ENCODE data around the gene PCDH9.

The PCDH9 gene

DNA sequence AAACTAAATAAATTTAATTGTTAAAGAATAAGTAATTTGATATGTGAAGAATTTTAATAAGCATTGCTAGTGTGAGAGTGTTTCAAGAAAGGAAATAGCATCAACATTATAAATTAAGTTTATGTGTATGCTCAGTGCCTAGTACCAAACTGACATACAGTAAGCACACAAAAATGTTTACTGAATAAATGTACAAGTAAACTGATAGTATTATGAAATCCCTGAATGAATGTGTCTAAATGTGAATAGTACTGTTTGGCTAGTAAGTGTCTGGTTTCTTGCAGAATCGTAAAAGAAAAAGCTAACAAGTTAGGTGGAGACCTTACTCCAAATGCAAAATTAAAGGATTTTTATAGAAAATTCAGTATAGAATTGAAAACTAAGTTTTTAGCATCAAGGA is 233.6 kb downstream of the PCDH9 start:
- TF ChIP-seq, protein P1, sequence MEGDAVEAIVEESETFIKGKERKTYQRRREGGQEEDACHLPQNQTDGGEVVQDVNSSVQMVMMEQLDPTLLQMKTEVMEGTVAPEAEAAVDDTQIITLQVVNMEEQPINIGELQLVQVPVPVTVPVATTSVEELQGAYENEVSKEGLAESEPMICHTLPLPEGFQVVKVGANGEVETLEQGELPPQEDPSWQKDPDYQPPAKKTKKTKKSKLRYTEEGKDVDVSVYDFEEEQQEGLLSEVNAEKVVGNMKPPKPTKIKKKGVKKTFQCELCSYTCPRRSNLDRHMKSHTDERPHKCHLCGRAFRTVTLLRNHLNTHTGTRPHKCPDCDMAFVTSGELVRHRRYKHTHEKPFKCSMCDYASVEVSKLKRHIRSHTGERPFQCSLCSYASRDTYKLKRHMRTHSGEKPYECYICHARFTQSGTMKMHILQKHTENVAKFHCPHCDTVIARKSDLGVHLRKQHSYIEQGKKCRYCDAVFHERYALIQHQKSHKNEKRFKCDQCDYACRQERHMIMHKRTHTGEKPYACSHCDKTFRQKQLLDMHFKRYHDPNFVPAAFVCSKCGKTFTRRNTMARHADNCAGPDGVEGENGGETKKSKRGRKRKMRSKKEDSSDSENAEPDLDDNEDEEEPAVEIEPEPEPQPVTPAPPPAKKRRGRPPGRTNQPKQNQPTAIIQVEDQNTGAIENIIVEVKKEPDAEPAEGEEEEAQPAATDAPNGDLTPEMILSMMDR (conservative IDR thresholded peaks at IDR 0.05; ENCODE audit: low read depth, low read length) = no peak
- DNase-seq (ENCODE audit: low read depth) = peak; percentile 8
- no peak overlapping the region for H3K4me3 ChIP-seq (ENCODE audit: low read depth, low read length)

DNA sequence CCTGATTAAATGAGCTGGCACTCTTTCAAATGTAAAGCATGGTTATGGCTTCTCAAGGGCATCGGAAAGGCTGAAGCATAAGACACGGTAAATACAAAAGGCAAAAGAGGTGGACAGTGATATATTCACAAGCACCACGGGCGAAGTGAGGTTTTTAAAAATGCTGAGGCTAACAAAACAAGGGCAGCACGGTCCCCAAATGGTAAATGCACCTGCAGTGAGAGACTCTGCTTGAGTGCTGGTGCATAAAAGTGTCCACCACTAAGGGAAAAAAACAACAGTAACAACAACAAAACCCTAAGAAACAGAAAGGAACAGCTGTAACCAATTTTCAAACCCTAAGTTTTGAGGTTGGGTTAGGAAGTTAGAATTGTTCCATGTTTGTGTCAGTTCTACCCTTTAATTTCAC is 234.9 kb downstream of the PCDH9 start:
- no peak overlapping the region for H3K4me3 ChIP-seq (ENCODE audit: low read depth, low read length)
- no peak for DNase-seq (ENCODE audit: low read depth)
- TF ChIP-seq, protein P1 (conservative IDR thresholded peaks at IDR 0.05; ENCODE audit: low read depth, low read length) = no peak

DNA sequence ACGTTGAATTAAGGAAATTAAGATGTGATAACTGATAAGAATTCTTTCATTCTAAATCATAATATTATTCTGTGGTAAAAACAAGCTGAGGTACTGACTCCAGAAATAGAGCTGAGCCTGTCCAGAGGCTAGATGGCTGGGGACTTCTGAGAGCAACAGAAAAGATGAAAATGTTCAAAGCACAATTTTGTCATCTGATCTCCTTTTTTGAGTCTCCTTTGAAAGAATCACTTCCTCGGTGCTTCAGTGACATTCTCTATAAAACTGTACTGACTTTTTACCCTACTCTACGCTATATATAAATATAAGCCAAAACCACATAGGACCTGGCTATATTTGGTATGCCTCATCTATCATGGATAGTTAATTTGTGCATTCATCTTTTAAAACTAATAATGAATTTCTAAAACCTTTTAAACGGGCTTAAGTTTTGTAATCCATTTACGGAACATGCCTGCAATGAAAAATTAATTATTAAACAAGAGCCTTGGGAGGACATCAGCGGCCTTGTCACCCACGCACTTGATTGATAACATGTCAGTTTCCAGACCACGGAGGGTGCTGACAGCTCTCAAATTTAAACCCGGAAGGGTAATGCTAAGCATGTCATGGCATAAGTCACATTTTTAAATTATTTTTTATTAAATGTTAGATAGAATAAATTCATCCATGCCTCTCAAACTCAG is 235.5 kb downstream of the PCDH9 start:
- TF ChIP-seq, protein P1 (conservative IDR thresholded peaks at IDR 0.05; ENCODE audit: low read depth, low read length) = no peak
- no peak for DNase-seq (ENCODE audit: low read depth)
- no peak overlapping the region for H3K4me3 ChIP-seq (ENCODE audit: low read depth, low read length)

DNA sequence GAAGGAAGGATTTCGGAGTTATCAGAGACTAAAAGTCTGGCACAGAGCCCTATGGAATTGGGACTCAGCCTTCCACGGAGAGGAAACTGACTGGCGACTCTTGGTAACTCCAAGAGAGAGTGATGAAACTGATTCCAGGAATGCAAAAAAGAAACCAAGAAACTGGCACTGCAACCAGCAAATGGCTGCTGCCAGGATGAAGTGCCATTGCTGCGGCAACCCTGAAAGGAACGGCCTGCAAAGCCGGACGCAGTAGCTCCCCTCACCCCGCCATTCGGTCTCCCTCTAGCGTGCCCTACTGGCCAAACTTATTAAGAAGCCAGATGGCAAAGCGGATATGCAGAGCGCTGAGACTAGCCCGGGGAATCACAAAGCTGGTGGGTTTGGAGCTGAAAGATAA is 236.0 kb downstream of the PCDH9 start:
- peak; percentile 76 for DNase-seq (ENCODE audit: low read depth)
- TF ChIP-seq, protein P1 (conservative IDR thresholded peaks at IDR 0.05; ENCODE audit: low read depth, low read length) = peak; percentile 83
- H3K4me3 ChIP-seq (ENCODE audit: low read depth, low read length) = peak overlapping the region; percentile 46

DNA sequence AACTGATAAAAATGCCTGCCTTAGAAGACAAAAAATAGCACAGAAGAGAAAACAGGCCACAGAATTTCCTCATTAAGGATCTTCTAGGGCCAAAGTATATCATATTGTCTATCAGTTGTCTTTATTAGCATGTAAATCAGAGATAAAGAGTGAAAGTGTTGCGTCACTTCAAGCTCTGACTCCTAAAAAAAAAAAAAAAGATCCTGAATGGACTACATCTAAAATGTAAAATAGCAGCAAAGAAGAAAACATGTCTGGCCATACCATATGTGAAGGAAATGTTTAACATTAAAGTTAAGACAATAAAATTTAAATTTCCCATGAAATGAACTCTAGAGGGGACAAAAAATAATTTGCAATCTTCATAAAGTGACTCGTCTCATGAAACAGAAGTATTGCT is 237.4 kb downstream of the PCDH9 start:
- peak; percentile 4 for DNase-seq (ENCODE audit: low read depth)

DNA sequence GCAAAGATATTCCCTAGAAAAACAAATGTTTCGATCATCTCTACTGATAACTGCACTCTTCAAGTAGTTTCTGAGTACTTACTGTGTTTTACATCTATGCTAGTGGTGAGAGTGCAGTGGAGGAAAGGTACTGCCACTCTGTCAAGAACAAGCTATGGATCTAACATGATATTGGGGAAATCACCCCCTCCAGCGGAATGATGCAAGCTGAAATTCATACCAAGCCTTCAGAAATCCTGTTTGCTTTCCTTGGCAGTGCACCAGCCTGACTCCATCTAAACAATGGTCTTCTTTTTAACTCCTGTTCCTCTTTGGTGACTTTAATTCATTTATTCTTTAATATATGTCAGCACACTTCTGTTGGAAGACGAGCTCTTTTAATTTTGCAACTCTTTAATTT is 238.0 kb downstream of the PCDH9 start:
- TF ChIP-seq, protein P1 (conservative IDR thresholded peaks at IDR 0.05; ENCODE audit: low read depth, low read length) = no peak
- no peak overlapping the region for H3K4me3 ChIP-seq (ENCODE audit: low read depth, low read length)
- peak; percentile 79 for DNase-seq (ENCODE audit: low read depth)

More for the DNA sequence above, 237.4 kb downstream of the PCDH9 start:
- no peak overlapping the region for H3K4me3 ChIP-seq (ENCODE audit: low read depth, low read length)
- TF ChIP-seq, protein P1 (conservative IDR thresholded peaks at IDR 0.05; ENCODE audit: low read depth, low read length) = no peak

DNA sequence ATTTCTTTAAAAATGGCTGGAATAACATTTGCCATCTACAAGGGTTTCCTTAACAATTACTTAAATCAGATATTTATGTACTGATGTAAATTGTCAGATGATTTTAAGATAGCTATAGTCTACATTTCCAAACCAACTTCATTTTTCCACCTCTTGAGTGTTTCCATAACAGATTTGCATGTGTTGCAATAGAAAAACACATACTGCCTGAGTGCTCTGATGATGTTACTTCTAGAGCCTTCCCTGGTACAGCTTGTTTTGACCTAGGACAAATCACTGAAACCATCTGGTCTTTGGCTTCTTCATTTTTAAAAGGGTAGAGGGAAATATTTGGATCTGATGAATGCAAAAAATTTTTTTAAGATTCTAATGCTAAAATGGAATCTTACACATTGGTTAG is 245.9 kb downstream of the PCDH9 start:
- peak; percentile 77 for DNase-seq (ENCODE audit: low read depth)
- TF ChIP-seq, protein P1 (conservative IDR thresholded peaks at IDR 0.05; ENCODE audit: low read depth, low read length) = no peak
- H3K4me3 ChIP-seq (ENCODE audit: low read depth, low read length) = no peak overlapping the region
